NCI-H1105 (cell line): ENCODE data around the gene COA8.
"Not testable (repeated sequence)": the region's sequence is repeated elsewhere in the genome, so short reads cannot be mapped to it uniquely, and the experiment has no call there.

Source experiments
- DNase-seq: peaks from one replicate; lab custom pipeline; 2025; lab: John Stamatoyannopoulos, UW

Gene COA8

DNA sequence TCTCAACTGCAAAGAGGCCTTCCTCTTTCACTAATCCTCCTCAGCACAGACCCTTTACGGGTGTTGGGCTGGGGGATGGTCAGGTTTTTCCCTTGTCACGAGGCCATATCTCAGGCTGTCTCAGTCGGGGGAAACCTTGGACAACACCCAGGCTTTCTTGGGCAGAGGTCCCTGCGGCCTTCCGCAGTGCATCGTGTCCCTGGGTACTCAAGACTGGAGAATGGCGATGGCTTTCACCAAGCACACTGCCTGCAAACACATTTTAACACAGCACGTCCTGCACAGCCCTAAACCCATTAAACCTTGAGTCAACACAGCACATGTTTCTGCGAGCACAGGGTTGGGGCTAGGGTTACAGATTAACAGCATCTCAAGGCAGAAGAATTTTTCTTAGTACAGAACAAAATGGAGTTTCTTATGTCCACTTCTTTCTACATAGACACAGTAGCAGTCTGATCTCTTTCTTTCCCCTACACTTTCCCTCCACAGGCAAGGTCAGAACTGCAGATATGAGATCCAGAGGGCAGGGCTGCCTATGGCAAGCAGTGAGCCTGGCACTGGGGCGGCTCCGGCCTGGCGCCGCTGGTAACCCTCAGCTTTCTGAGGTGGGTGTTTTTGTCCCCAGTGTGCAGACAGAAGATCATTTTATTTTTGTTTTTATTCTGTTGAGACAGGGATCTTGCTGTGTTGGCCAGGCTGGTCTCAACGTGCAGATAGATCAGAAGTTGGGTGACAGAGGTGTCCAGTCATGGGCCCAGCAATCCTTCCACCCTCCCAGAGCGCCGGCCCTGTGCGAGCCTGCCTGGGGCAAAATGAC, 37.1 kb upstream of the COA8 start:
- not testable (repeated sequence) for DNase-seq

DNA sequence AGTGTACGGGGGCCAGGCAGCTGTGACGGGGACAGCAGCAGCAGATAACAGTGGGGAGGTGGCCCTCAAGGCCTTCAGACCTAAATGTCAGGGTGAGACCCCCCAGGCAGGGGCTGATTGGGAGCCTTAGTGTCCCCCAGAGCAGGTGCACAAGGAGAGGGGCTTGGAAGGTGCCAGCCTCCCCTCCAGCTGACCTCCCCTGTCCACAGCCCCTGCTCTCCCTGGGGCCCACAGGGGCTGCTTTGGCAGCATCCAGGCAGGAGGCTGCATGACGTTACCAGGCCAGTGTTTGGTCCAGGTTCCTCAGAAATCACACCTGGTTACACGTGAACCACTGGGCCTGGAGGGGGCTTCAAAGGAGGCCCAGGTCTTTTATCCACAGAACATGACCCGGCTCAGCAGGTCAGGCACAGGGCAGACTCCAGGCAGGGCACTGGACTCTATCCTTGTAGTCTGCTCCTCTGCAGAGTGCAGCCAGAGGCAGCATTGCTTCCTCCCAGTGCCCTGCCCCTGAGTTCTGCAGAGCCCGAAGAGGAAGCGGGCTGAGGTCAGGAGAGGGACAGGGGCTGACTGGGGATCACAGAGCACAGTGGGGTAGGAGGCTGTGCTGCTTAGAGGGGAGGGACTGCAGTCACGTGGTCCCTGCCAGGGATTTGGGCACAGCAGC, 36.4 kb upstream of the COA8 start:
- DNase-seq, result no peak

DNA sequence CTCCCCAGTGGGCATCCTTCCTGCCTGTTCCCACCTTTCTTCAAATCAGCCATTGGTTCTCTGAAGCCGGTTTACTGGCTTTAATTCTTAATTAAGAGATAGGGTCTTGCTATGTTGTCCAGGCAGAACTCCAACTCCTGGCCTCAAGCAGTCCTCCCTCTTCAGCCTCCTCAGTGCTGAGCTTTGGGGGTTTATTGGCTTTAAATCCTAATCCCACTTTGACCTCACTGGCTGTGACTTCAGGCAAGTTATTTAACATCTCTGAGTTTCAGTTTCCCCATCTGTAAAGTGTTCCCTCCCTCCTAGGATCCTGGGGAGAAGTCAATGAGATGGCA, 35.9 kb upstream of the COA8 start:
- no peak for DNase-seq

DNA sequence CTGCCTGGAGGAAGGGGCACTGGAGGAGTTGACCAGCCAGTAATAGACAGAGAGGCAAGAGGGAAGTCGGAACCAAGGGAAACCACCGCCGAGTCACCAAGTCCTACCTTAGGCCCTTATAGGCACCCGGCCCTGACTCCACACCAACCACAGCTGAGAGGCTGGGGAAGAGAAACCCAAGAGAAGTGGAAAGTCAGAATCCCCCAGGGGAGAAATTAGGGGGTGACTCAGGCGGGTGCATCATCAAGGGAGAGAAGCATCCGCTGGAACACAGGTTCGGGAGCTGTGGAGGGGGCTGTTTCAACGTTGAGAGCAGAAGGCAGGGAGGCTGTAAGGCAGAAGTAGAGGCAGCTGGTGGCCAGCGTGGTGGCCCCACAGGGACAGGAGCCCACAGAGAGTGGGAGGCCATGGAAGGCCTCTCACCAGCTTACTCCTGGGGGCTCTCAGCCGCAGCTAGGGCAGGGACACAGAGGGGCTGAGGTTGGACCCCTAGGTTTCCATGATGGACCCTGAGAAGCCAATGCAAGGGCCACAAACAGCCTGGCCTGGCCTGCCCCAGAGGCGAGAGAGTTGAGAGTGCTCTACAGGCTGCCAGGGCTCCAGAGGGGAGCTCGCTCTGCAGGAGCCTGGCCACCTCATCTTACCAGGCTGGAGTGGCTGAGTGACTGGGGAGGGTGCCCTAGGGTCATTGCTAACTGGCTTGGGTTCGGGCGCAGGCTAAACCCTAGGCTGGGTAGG, 35.2 kb upstream of the COA8 start:
- DNase-seq, result no peak

DNA sequence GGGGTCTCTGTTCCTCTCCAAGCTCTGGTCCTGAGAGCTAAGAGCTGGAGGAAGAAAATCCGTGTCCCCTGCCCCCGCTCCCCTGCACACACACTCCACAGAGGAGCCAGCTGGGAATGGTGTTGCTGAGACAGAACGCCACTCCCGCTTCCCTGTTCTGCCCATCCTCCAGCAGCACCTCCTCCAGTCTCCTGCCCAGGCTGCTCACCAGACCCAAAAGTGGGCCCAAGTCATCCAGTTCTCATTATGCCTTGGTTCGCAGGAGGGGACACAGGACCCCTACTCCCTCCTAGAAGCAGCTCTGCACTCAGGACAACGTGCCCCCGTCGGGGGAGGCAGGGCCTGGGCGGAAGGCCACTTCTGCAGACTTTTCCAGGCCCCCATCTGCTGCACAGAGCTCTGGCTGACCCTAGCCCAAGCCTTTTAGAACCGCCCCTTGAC, 34.6 kb upstream of the COA8 start:
- no peak for DNase-seq

DNA sequence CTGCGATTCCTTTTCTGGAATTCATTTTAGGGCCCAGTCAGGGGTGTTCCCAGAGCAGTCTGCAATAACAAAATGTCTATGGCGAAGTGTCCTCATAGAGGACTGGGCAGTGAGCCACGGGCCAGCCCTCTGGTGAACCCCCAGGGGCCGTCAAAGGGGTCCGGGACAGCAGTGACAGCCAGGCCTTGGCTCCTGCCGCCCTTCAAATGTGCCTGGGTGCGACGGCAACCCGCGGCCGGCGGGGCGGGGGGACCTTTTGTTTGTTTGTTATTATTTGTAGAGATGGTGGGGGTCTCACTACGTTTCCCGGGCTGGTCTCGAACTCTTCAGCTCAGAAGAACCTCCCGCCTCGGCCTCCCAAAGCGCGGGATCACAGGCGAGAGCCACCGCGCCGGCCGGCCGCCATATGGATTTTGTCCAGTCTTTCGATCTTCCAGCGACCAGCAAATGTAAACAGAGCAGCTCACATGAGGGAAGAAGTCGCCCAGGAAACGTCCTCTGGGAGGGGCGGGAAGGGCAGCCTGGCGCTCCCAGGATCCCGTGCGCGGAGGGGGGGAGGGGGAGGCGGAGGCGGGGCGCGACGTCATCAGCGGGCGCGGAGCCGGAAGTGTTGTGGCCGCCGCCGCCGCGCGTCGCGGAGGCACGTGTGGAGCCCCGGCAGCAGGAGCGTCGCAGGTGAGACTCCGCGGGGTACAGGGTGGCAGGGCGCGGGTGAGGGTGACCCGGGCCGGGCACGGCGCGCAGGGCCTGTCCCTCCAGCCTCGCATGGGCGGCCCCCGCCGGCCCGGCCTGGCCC, 34.0 kb upstream of the COA8 start, which contains the start of gene TRMT61A:
TSS of gene TRMT61A (plus strand) at position 610 of the 796 bp plus-strand sequence. CDS start 783 bp downstream, outside the sequence.
- peak; percentile 89 for DNase-seq

DNA sequence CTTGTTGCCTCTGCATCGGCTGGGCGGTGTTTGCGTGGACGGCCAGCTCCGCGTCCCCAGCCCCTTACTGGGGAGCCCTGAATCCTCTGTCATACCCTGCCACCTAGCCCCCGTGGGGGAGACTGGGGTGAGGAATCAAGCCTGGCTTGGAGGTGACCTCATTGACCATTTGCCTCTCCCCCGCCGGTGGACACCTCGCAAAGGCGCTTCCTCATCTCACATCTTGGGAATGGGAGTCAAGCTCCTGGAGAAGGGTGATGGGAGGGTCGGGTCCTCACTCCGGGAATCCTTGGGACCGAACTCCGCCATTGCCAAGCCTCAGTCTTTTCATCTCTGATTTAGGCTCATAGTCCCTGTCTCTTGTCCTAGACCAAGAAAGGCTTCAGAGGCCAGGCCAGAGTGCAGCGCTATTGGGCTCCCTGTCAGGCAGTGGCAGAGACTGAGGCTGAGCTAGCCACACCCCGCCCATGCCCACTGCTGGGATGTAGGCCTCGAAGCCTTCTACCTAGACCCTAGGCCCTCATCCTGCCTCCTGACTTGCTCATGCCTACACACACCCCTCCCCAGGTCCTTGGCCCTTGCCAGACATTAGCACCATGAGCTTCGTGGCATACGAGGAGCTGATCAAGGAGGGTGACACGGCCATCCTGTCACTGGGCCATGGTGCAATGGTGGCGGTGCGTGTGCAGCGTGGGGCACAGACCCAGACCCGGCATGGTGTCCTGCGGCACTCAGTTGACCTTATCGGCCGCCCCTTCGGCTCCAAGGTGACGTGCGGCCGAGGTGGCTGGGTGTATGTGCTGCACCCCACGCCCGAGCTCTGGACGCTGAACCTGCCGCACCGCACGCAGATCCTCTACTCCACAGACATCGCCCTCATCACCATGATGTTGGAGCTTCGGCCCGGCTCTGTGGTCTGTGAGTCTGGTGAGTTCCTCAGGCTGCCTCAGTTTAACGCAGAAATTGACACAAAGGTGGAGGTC, 33.1 kb upstream of the COA8 start:
- no peak for DNase-seq

DNA sequence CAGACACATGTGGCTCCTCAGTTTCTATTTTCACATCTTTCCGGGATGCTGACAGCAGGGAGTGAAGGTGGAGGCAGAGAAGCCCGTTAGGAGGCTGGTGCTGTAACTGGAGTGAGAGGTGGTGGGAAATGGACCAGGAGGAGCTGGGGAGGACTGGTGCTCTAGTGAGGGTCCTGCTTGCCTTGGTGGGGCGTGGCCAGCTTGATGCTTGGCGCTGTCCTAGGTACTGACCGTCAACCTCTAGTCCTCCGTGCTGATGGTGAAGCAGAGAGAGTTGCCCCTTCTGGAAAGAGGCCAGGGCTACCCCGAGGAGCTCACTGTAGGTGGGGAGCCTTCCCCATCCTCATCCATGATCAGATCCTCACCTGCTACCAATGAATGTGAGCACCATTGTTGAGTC, 32.4 kb upstream of the COA8 start:
- DNase-seq, result no peak

DNA sequence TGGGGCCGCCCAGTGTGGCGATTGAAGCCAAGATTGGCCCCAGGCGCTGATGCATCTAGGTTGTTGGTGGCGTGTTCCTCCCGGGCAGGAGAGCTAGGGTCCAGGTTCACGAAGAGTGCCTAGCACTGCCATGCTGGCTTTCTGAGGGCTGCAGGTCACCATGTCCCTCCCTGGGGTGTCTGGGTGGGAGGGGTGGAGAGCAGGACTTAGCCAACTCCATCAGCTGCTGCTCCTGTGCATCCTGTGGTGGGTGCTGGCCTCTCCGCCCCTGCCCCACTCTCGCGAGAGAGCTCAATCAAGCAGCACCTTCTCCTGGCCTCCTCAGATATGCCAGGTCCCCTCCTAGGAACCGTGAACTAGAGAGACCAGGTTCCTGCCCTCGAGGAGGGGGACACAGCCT, 31.9 kb upstream of the COA8 start:
- no peak for DNase-seq

DNA sequence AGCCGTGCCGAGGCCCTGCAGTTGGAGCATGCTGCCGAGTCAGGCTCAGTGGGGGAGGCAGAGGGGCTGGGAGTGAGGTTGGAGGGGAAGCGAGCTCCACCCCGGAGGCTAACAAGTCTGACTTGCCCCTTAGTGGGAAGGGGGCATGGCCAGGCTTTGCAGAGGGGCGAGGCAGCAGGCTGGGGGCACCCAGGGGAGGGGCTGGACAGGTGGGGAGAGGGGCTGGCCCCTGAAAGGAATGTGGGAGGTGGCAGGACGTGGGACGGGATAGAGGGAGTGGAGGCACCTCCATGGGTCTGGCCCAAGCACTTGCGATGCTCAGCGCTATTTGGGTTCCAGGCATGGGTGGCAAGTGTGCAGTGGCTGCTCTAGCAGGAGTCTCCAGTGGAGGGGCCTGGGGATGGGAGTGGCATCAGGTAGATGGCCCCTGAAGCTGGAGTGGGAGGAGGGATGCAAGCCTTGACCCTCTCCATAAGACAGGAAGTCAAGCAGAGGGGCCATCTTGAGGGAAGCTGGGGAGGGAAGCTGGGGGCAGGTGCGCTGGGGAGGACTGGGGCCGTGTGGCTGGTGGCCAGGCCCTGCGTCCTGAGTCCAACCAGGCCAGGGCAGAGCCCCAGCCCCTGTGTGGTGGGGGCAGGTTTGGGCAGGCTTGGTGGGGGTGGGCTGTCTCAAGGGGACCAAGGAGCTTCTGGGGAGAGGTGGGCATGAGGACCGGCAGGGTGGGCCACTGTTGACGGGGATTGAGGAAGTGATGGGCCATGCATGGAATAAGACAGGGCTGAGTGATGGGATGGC, 31.1 kb upstream of the COA8 start:
- no peak for DNase-seq

DNA sequence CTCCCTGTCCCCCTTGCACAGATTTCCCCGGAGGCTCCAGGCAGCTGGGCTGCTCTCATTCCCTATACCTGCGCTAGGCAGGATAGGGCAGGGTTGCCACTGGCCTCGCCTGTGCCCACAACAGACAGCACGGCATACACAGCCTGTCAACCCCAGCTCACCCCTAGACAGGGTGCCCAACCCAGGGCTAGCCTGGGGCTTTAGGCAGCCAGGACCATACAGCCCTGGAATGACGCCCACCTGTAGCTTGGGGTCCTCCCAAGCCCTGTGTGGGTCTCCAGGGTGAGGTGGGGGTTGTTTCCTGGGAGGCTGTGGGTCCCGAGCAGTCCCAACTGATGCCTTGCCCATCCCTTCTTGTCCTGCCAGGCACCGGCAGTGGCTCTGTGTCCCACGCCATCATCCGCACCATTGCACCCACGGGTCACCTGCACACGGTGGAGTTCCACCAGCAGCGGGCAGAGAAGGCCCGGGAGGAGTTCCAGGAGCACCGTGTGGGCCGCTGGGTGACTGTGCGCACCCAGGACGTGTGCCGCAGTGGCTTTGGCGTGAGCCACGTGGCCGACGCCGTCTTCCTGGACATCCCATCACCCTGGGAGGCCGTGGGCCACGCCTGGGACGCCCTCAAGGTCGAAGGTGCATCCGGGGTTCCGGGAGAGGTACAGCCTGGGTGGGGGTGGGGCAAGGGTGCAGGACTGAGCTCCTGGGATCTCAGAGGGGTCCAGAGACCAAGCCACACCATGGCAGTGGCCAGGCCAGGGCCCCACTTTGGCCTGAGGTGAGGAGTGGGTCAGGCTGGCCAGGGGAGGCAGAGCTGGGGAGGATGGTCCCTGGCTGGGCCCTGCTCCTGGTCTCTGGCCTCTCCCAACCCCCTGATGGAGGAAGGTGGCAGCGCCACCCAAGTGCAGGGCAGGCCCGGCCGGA, 30.3 kb upstream of the COA8 start:
- no peak for DNase-seq

DNA sequence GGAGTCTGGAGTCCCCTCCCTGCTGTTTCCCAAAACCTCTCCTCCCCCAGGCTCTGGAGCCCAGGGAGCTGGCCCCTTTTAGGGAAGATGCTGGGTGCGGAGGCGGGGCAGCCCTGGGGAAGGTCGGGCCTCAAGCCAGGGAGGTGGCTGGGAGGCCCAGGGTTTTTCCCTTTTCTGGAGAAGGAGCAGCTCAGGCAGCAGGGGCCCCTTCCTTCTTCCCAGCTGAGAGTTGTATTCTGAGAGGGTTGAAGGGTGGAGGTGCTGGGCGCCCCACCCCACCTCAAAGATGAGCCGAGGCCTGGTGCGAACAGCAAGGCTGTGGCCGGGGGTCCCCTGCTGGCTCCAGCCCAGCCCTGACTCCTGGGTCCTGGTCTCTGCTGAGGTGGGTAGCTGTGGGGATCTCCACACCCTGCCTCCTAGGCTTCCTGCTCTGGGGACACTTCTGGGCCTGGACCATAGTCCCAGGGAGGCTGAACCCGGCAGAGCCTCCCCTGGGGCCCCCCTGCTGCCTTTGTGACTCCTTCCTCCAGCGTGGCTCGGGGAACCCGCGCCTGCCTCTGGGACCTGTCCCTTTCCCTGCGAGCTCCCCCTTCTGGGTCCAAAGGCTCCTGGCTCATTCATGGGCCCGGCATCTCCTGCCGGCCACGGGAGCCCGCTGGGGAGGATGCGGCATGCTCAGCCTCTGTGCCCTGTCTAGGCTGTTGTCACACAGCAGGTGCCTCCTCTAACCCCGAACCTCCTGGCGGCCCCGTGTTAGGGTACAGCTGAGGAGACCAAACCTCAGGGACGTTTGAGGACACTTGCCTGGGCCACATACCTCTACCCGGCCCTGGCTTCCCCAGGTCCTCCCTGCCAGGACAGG, 29.4 kb upstream of the COA8 start:
- no peak for DNase-seq

DNA sequence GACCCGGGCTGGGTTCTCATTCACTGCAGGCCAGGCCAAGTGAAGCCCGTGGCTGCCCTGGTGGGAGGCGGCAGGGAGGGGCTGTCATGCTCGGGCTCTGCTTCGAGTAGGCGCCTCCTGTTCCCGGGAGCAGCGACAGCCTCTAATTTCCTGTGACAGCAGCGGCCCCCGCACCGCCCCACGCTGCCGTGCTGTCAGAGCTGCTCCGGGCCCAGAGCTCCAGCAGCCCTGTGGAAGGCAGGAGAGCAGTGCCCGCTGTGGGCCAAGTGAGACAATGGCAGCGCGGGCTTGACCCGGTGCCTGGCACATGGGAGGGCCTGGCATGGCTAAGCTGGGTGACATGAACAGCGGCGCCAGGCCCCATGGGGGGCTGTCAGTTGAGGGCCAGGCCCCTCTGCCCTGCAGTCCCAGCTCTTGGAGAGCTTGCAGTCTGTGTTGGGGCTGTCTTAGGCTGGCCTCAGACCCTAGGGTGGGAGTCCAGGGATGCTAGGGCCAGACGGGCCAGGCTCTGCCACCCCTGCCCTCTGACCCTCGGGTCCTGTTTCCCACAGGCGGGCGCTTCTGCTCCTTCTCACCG, 28.7 kb upstream of the COA8 start:
- no peak for DNase-seq

DNA sequence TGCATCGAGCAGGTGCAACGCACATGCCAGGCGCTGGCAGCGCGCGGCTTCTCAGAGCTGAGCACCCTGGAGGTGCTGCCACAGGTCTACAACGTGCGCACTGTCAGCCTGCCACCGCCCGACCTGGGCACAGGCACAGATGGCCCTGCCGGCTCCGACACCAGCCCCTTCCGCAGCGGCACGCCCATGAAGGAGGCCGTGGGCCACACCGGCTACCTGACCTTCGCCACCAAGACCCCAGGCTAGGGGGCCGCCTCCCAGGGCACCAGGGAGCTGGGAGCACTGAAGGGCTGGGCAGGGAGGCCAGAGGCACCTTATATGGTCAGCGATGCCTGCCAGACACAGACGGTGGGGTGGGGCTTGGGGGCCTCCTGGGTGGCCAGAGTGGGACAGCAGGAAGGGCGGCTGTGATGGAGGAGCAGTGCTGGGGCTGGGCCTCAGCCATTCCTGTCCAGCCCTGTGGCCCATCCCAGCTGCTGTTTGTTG, 28.1 kb upstream of the COA8 start:
- DNase-seq, result no peak

DNA sequence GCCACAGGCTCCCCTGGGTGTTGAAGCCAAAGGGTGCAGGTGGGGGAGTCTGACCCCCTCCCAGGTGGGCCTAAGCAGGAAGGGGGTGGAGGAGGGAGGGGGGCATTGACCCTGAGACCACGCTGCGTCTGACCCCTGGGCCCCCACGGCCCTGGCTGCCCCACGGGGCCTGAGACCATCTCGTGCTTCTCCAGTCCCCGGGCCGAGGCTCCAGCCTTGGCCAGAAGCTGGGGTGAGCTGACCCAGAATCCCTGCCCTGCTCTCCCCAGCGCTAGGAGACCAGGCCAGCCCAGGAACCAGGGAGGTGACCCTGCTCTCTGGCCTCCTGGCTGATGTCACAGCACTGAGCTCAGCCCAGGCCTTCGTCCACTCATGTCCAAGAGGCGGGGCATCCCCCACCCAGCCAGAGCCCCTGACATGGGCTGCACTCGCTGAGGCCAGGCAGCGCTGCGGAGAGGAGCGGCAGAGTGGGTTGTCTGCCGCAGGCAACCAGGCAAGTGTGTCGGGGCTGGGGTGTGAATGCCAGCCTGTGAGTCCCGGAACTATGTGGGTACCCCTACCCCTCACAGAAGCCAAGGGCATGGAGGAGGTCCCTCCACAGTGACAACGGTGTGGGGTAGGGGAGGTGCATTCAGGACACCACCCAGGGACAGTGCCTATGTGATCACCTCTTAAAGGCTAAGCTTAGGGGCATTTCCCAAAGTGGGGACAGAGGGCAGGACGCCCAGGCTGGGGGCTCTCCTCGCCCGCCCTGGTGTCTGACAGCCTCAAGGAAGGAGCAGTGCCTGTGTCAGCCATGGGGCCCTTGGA, 27.5 kb upstream of the COA8 start:
- no peak for DNase-seq

DNA sequence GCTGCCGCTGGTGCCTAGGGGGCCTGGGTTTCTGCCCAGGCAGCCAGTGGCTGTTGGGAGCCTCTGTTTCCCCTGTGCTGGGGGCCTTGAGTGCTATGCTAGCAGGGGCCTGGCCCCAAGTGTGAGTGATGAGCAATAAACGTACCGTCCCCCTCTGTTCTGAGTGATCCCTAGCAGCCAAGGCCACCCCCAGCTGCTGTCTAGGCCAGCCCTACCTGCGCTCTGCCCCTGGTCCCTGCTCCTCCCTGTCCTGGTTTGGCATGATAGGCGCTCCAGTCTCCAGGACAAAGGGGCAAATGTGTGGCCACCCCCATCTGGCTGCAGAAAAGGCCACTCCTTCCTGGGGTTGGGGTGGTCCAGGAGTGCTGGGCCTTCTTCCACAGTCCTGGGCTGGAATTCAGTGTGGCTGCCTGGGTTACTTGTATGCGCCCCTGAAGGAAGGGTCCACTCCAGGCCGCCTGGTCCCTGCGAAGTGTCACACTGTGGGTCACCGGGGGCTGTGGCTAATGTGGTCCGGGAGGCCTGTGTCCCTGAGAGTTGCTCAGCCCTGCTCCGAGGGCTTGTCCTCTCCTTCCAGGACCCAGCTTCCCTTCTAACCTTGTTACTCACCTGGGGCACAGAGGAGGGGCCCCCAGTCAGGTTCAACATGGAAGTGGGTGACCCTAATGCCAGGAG, 26.7 kb upstream of the COA8 start:
- DNase-seq, result no peak
